Nephron (organoid): ENCODE measurements around the gene MAGI1.

Experiments used
- H3K27ac Mint-ChIP-seq, 3 experiments: 2 replicates each; pipeline ENCODE4 v1.8.0; 2020; ENCODE audit warnings: mixed read lengths in 3 of 3, mild to moderate bottlenecking in 2 of 3, moderate library complexity in 1 of 3
- H3K27me3 Mint-ChIP-seq: 2 replicates; pipeline ENCODE4 v1.8.0; 2021; ENCODE audit warnings: low read depth, mild to moderate bottlenecking, moderate library complexity, mixed read lengths
- H3K36me3 Mint-ChIP-seq: 2 replicates; pipeline ENCODE4 v1.8.0; 2020; ENCODE audit warnings: low read depth, mixed read lengths
- H3K4me1 Mint-ChIP-seq: 2 replicates; pipeline ENCODE4 v1.8.0; 2020; ENCODE audit warnings: mixed read lengths
- H3K4me3 Mint-ChIP-seq, 3 experiments: 2 replicates each; pipeline ENCODE4 v1.8.0; 2020; ENCODE audit warnings: mild to moderate bottlenecking in 3 of 3, mixed read lengths in 3 of 3, moderate library complexity in 2 of 3
- H3K9me3 Mint-ChIP-seq: 2 replicates; pipeline ENCODE4 v1.8.0; 2020; ENCODE audit warnings: mixed read lengths
- TF ChIP-seq, protein P1 (sequence below), 3 experiments: fragments of 200-600 bp; sonication (generic); IDR thresholded peaks; one replicate each; pipeline ENCODE4 v1.5.0; 2021; ENCODE audit warnings: antibody characterized with exemption in 3 of 3; ENCODE audit not compliant: unreplicated experiment in 3 of 3

Gene MAGI1

GRCh38 chr3:65978116-65978515 lies 60.6 kb downstream of the MAGI1 start:
- peaks cover 16% of the 10 kb centered on the region for H3K4me1 Mint-ChIP-seq
- H3K4me3 Mint-ChIP-seq = no peak overlapping the region
- TF ChIP-seq, protein P1, sequence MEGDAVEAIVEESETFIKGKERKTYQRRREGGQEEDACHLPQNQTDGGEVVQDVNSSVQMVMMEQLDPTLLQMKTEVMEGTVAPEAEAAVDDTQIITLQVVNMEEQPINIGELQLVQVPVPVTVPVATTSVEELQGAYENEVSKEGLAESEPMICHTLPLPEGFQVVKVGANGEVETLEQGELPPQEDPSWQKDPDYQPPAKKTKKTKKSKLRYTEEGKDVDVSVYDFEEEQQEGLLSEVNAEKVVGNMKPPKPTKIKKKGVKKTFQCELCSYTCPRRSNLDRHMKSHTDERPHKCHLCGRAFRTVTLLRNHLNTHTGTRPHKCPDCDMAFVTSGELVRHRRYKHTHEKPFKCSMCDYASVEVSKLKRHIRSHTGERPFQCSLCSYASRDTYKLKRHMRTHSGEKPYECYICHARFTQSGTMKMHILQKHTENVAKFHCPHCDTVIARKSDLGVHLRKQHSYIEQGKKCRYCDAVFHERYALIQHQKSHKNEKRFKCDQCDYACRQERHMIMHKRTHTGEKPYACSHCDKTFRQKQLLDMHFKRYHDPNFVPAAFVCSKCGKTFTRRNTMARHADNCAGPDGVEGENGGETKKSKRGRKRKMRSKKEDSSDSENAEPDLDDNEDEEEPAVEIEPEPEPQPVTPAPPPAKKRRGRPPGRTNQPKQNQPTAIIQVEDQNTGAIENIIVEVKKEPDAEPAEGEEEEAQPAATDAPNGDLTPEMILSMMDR (IDR thresholded peaks at IDR 0.05; ENCODE audit: unreplicated experiment in 3 of 3) = no peak
- no peaks in the 10 kb centered on the region for H3K9me3 Mint-ChIP-seq
- H3K27me3 Mint-ChIP-seq = no peaks in the 10 kb centered on the region
- H3K36me3 Mint-ChIP-seq = peaks cover 8% of the 10 kb centered on the region
- H3K27ac Mint-ChIP-seq = no peak overlapping the region

DNA sequence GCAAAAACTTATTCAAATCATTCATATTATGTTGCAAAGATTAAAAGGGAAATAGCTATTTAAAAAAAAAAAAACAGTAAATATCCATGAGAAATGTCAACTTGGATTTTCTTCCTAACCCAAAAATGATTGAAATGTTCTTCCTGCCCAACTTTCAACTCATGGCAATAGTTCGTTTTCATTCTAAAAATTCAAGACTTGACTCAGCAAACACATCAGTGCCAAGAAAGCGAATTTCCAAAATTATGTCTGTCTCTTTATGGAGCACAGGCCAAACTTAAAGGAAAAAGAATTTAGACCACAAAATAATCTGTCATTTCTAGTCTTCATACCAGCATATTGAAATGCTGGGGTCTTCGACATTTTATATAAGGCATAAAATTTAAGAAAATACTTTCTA lies 63.7 kb downstream of the MAGI1 start:
- peaks cover 8% of the 10 kb centered on the region for H3K36me3 Mint-ChIP-seq
- peaks cover 22% of the 10 kb centered on the region for H3K4me1 Mint-ChIP-seq
- TF ChIP-seq, protein P1 (IDR thresholded peaks at IDR 0.05; ENCODE audit: unreplicated experiment in 3 of 3) = no peak
- no peaks in the 10 kb centered on the region for H3K27me3 Mint-ChIP-seq
- H3K9me3 Mint-ChIP-seq = no peaks in the 10 kb centered on the region
- no peak overlapping the region for H3K4me3 Mint-ChIP-seq
- no peak overlapping the region for H3K27ac Mint-ChIP-seq

DNA sequence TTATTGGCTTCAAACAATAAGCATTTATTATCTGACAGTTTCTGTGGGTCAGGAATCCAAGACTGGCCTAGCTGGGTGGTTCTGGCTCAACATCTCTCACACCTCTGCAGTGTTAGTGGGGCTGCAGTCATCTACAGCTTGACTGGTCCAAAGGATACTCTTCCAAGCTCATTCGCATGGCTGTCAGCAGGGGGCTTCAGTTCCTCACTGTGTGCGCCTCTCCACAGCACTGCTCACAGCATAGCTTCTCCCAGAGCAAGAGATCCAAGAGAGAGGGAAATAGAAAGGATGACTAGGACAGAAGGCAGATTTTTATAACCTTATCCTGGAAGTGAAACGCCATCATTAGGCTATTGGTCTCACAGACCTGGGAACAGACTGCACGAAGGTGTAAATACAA lies 64.2 kb downstream of the MAGI1 start:
- H3K4me3 Mint-ChIP-seq = no peak overlapping the region
- H3K9me3 Mint-ChIP-seq = no peaks in the 10 kb centered on the region
- TF ChIP-seq, protein P1 (IDR thresholded peaks at IDR 0.05; ENCODE audit: unreplicated experiment in 3 of 3) = no peak
- H3K27me3 Mint-ChIP-seq = no peaks in the 10 kb centered on the region
- H3K36me3 Mint-ChIP-seq = peaks cover 8% of the 10 kb centered on the region
- H3K4me1 Mint-ChIP-seq = peaks cover 21% of the 10 kb centered on the region
- H3K27ac Mint-ChIP-seq = no peak overlapping the region

- Mint-ChIP-seq H3K27ac (no peak overlapping the region), H3K36me3 (peaks cover 7% of the 10 kb centered on the region), H3K9me3 (no peaks in the 10 kb centered on the region), H3K4me1 (peaks cover 14% of the 10 kb centered on the region), H3K27me3 (no peaks in the 10 kb centered on the region), H3K4me3 (no peak overlapping the region)
- TF ChIP-seq, protein P1 (IDR thresholded peaks at IDR 0.05; ENCODE audit: unreplicated experiment in 3 of 3) = no peak
Observed at GRCh38 chr3:65972765-65973164, 66.0 kb downstream of the MAGI1 start.

- H3K4me1 Mint-ChIP-seq = peaks cover 14% of the 10 kb centered on the region
- no peak overlapping the region for H3K4me3 Mint-ChIP-seq
- H3K36me3 Mint-ChIP-seq = peaks cover 5% of the 10 kb centered on the region
- TF ChIP-seq, protein P1 (IDR thresholded peaks at IDR 0.05; ENCODE audit: unreplicated experiment in 3 of 3) = no peak
- peak overlapping the region; percentile 25 to 77 (median 26) for H3K27ac Mint-ChIP-seq
- H3K9me3 Mint-ChIP-seq = no peaks in the 10 kb centered on the region
- H3K27me3 Mint-ChIP-seq = no peaks in the 10 kb centered on the region
Observed at GRCh38 chr3:65971293-65972252, 67.1 kb downstream of the MAGI1 start.

GRCh38 chr3:65968996-65969395 lies 69.7 kb downstream of the MAGI1 start:
- H3K9me3 Mint-ChIP-seq = no peaks in the 10 kb centered on the region
- H3K4me3 Mint-ChIP-seq = no peak overlapping the region
- no peaks in the 10 kb centered on the region for H3K36me3 Mint-ChIP-seq

More at GRCh38 chr3:65968996-65969395, 69.7 kb downstream of the MAGI1 start:
- peaks cover 9% of the 10 kb centered on the region for H3K4me1 Mint-ChIP-seq
- TF ChIP-seq, protein P1 (IDR thresholded peaks at IDR 0.05; ENCODE audit: unreplicated experiment in 3 of 3) = no peak
- H3K27me3 Mint-ChIP-seq = no peaks in the 10 kb centered on the region
- no peak overlapping the region for H3K27ac Mint-ChIP-seq
